ENCODE data around the gene GARS1.
"Not testable (repeated sequence)": the region's sequence is repeated elsewhere in the genome, so short reads cannot be mapped to it uniquely, and the experiment has no call there.

GARS1 gene

DNA sequence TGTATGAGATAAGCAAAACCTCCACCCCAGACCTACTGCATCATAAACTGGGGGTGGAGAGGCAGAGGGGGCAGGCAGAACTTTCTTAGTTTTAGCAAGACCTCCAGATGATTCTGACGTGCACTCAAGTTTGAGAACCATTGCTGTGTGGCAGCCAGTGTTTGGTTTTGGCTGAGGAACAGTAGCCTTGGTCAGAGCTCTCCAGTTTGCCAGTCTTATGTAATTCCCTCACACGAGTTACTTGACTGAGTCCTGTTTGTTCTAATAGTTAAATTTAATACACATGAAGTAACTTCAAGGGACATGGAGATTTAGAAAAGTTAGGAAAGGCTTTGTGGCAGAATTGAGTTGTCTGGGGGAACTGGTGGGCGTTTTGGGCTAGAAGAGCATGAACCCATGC, 38.5 kb downstream of the GARS1 start:
- DNase-seq = no peak

DNA sequence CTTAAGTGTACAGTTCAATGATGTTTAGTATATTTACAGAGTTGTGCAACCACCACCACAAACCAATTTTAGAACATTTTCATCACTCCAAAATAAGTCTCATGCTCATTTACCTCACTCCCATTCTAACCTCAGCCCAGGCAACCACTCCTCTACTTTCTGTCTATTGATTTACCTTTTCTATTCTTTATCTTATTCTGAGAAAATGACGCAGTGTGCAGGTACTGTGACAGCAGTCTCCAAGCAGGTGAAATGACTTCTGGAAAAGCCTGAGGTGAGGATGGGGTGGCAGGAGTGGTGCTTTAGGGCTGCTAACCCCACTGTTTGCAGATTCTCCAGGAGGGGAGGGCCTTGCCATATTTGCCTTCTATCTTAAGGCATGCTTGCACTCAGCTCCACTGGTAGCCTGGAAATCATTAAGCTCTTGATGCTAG, 39.5 kb downstream of the GARS1 start:
- no peak for DNase-seq

DNA sequence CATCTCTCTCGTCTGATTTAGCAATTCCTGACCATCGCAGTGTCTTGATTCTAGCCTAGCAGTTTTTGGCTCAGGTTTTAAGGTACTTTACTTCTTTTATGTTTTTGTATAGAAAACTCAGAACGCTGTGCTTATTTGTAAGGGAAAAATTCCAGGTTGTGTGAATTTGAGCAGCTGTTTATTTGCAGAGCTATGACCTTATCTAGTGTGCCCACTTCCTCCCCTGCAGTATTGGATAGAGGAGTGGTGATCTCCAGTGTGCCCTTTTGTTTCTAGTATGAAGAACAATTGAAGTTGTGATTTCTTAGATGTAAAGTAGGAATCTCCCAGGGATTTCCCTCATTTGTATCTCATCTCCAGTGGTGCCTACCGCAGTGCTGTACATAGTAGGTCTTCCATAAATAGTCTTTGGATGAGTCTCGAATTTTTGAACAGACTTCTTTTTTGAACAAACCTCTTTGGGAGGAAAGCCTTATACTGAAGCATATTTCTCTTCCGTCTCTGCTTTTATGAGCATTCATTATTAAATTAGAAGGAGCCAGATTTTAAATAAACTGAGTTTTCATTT, 40.0 kb downstream of the GARS1 start:
- no peak for DNase-seq

DNA sequence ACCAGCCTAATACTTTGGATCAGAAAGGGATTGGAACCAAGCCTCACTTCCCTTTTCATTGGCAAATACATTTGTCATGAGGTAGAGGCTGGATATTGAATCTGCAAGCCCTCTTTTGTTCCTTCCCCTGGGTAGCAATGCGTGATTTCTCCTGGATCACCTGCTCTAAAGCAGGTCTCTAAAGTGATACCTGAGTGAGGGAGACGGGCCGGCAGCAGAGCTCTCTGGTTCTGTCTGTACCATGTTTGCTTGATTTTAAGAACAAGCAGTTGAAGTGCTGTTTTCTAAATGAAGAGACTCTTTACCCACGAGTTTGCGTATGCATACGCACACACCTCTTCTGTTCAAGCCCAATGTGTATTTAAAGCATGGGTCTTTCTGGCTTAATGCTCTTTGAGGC, 41.1 kb downstream of the GARS1 start:
- DNase-seq = no peak

DNA sequence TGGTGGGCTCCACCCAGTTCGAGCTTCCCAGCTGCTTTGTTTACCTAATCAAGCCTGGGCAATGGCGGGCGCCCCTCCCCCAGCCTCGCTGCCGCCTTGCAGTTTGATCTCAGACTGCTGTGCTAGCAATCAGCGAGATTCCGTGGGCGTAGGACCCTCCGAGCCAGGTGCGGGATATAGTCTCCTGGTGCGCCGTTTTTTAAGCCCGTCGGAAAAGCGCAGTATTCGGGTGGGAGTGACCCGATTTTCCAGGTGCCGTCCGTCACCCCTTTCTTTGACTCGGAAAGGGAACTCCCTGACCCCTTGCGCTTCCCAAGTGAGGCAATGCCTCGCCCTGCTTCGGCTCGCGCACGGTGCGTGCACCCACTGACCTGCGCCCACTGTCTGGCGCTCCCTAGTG, 47.6 kb downstream of the GARS1 start:
- not testable (repeated sequence) for DNase-seq

DNA sequence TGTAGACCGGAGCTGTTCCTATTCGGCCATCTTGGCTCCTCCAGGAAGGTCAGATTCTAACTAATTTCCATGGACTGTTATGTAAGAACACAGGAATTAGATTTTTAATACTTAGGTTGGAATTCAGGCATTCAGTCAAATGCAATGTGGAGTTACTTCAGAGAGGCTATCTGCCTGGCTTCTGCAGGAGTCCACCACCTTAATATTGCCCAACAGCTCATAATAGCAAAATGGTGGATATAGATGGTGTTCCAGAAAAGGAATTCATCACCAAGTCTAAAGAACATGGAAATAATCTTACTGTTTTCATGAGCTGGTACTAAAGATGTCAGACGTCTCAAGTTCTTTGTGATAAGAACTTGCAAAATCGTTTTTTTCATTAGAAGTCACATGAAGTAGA, 48.1 kb downstream of the GARS1 start:
- DNase-seq = no peak

DNA sequence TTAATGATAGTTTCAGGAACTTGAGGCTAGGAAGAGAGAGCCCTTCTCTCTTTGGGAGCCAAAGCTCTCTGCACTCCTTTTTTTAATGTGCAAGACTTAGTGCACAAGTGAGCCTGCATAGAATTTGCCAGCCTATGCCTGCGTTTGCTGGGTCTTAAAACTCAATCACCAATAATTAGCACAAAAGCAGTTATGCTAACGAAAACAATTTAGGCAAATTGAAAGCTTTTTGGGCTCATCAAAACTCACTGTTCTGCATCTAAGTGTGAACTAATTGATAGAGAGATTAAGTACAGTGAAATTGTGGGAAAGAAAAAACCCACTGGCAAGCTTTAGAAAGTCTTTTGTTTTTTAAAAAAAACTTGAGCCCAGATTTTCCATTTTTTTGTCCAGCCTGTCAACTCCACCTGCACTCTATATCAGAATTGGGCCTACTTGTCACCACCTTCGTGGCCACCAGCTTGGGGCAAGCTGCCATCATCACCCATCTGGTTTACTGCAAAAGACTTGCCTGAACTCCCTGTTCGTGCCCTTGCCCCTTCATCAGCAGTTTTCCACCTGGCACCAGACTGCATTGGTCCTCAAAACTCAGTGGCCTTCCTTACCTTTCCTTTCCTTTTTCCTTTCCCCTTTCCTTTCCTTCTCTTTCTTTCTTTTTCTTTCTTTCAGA, 49.7 kb downstream of the GARS1 start:
- no peak for DNase-seq

DNA sequence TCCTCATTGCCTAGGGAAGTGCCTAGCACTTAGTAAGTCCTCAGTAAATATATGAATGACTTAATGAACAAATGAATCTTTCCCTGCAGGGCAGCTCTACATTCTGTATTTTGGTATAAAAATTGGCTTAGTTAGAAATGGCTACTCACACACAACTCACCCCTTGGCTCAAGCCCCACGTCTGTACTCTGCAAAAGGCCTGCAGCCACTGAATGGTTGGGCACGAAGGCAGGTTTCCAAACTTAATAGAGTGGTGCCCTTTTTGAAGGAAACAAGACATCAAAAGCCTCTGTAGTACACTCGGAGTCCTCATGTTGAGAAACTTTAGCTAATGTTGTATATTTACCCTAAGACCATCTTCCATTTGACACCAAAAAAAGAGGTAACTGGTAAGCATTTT, 51.0 kb downstream of the GARS1 start:
- no peak for DNase-seq

DNA sequence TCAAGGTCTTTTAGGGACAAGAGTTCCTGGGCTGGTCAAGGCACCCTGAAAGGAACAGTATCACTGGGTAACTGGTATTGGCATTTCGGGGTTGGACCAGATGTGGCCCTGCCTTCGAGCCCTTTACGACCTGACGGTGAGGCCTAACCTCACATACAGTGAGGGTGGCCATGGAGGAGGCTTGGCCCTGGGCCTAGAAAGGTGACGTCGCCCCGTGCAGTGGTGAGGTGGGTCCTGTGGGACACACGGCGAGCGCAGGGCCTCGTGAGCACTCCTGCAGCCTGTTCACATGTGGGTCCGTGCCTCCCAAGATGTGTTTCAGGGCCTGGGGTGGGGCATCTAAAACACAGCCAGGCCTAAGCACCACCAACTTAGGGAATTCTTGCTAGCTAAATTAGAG, 51.5 kb downstream of the GARS1 start:
- DNase-seq = no peak

DNA sequence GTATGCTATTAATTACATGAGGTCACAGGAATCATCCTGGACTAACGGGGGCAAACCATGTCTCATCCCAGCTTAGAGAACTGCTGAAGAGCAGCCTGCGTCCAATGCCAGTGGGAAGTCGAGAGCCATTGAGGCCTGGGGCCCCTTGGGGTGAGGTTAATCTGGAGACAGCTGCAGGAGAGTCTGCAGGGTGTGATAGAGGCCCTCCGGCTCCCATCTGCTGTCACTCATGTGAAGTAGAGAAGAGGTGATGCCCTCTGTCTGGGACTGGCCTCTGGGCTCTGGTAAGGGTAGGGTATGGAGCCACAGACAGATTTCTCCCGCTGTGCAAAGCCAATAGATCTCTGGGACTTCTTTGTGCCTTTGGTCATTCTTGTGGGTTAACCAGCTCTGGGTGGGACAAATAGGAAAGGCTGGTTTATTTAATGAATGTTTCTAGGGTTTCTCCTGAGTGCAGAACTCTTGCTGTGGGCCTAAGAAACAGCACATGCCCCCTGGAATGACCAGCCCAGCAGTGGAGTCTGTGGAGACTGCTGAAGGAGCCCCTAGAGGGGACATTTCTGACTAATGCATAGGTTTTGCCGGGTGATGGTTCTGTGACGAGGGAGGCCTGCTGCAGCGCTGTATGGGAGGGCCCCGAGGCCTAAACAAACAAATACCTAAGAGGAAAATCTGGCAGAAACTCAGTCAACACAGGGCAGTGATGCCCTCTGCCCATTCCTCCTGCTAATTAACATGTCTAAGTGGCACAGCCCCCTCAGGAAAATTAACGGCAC, 53.1 kb downstream of the GARS1 start:
- peak; percentile 7 for DNase-seq

DNA sequence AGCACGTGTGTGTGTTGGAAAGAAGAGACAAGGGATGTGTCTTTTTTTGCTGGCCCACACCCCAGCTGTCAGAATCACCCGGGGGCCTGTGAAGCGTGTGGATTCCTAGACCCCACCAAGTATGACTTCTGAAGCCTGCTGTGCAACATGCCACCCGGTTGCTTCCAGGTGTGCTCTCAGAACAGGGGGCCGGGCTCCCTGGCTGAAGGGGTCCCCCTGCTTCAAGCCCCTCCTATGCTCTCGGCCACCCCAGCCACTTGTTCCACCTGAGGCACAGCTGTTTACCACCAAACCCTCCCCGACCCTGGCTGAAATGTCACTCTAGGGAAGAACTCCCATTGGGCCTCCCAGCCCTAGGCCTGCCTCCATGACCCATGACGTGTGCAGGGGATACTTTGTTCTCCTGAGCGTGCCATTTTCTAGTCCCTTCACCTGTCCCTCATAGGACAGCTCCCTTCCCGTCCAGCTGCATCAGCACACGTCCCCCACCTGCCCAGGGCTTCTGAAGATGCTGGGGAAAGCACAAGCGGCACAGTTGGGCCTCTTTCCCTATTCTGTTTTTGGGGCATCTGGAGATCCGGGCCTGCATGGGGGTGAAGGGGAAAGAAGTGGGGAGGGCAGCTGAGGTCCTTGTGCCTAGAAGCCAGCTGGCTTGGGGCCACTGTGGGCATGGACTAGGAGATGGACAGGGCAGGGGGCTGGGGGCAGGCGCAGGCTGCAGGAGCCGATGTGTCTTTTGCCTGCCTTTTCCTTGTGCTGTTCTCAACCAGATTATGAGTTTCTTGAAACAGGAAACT, 54.3 kb downstream of the GARS1 start:
- no peak for DNase-seq

DNA sequence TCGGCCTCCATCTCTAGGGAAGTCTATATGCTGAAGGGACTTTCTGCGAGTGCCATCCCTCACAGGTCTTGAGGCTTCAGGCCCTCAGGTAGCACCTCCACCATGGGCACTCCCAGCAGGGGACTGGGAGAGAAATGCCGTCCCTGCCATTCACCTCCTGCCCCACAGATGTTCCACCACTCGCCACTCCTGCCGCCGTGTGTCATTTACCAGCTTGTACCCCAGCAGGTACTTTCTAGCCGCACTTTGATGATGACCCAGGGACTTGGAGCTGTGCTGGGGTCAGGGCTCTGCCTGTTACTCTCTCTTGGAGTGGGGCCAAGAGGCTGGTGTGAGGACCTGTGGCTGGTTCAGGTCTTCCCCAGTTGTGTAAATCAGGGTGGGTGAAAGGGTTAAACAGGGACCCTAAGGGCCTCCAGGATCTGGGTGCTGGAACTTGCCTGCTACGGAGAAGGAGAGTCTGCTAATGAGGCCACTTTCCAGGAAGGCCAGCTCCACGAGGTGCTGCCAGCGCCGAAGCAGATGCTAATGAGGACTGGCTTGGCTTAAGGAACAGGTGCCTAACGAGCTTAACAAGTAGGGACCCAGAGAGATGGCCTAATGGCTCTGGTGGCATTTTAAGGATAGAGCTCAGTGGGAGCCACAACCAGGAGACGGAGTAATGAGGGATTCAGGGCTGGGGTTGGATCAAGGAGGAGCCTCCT, 55.2 kb downstream of the GARS1 start:
- no peak for DNase-seq

DNA sequence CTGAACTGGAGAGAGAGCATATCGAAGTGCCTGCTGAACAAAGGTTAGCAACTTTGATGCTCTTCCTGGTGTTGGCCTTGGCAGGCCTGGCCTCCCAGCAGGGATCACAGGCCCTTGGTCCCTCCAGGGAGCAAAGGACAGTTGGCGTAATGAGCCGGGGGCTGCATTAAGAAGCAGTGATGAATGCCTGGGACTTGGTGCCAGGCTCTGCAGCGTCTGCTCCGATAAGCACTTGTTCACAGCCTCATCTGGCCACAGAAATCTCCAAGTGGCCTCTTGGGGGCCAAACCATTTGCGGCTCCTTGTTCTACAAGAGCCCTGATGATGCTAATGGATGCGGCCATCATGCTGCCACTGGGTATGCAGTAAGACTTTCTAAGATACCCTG, 55.7 kb downstream of the GARS1 start:
- DNase-seq = no peak

DNA sequence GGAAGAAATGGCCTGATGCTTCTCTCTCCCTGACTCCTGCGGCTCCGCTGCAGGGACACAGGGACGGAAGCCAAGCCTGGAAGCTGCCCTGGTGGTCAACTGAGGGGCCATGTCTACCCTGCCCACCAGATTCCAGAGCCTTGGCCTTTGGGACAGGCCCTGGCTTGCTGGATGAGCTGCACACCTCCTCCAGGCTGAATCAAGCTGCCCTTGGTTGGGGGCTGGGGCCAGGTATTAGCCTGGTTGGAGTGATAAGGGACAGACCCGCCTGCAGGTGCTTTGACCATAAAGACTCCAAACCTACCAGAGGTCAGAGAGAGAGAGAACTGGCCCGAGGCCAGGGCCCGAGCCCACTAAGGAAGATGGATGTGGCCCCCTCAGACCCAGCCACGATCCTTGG, 57.5 kb downstream of the GARS1 start:
- DNase-seq = no peak

DNA sequence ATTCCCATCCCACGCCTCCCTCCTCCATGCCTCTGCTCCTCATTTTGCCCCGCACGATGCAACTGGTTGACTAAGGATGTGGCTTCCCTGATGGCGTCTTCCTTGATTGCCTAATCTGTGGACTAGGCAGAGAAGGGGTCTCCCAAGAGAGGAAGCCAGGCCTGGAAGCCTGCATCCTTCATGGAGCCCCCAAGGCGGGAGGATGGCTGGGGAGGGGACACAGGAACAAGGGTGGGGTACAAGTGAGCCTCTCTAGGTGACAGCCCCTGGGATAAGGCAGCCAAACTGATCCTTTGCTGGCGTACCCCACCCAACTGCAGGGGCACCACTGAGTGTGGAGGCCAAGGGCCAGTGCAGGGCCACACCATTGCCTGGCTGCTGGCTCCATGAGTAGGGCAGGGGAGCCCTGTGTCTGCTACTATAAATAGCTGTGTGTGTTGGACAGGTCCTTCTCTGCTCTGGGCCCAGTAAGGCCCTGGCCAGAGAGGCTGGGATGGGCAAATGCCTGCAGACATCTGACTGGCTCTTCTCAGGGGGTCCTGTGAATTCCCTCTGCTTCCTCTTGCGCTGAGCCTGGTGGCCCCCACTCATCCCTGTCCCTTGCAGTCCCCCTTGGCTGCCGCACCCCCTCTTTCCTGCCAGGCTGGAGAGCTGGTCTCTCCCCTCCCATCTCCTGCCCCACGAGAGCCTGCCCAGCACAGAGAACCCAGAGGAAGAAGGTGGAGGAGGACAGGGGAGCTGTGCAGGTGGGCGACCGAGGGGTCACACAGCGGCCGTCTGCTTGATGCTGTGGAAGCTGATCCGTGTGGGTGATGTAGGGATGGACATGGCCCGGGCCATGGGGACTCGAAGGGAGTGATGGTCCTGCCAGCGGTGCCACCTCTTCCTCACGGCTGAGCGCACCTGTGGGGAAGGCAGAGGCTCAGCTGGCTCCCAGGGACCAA, 58.3 kb downstream of the GARS1 start:
- DNase-seq = no peak

DNA sequence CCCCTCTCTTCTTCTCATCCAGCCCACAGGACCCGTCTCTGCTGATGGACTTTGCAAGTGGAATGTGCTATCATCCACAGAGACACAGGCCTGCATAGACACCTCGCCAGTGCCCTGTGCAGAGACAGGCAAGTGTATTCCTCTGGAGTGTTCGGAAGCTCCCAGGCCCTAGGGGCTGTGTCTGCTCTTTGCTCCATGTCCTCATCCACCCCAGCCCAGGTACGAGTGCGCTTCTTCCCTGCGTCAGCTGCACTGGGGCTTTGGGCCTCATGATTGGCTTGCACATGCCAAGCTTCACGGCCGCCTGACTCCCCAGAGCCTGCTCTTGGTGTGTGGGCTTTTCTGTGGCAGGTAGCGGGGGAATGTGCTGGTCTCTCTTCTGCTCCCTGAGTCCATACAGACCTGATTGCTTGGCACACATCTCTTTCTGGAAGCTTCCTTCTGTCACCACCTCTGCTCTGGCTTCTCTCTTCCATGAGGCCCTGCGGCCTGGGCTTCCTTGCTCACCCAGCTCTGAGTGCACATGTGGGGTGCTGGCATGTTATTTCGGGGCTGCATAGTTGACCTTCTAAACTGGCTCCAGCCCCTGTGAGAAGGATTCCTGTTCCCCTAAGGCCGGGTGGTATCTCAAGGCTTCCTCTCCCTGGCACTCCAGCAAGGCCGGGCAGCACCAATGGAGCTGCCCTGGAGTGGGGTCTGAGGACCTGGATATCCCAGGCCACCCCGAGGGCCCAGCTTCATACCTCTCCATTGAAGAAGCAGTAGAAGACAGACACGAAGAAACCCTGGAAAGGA, 59.8 kb downstream of the GARS1 start:
- DNase-seq = no peak

DNA sequence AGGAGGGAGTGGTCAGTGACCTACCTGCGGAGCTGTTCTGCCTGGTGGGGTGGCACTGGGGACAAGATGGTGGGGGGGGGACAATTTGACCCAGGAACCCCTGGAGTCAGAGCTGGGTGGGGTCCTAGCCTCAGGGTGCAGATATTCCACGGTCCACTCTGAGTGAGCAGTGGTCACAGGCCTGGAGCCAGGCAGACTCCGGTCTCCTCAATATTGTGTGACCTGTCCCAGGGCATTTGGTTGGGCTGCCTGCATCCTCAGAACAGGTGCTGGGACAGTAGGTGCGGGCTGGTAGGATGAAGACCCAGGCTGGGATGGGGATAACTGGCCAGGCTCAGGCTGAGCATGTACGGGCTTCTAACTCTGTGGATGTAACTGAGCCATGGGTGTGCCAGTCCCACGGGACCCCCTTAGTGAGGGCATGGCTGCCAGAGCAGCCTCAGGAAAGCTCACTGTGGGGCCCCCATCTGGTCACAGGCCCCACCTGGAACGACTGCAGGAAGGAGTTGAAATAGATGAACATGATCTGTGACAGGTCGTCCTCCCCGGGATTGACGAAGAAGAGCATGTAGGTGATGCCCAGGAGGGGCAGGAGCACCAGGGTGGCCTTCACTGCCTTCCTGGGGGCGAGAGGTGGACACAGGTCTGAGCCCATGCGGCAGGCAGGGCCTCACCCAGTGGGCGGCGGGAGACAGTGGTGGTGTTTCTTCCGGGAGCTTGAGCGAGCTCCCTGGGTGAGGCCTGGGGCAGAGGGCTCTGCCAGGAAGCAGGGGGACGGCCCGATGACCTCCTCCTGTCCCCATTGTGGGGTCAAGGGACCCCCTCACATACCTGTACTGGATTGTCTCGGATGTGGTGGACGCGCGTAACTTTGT, 60.7 kb downstream of the GARS1 start:
- DNase-seq = no peak

DNA sequence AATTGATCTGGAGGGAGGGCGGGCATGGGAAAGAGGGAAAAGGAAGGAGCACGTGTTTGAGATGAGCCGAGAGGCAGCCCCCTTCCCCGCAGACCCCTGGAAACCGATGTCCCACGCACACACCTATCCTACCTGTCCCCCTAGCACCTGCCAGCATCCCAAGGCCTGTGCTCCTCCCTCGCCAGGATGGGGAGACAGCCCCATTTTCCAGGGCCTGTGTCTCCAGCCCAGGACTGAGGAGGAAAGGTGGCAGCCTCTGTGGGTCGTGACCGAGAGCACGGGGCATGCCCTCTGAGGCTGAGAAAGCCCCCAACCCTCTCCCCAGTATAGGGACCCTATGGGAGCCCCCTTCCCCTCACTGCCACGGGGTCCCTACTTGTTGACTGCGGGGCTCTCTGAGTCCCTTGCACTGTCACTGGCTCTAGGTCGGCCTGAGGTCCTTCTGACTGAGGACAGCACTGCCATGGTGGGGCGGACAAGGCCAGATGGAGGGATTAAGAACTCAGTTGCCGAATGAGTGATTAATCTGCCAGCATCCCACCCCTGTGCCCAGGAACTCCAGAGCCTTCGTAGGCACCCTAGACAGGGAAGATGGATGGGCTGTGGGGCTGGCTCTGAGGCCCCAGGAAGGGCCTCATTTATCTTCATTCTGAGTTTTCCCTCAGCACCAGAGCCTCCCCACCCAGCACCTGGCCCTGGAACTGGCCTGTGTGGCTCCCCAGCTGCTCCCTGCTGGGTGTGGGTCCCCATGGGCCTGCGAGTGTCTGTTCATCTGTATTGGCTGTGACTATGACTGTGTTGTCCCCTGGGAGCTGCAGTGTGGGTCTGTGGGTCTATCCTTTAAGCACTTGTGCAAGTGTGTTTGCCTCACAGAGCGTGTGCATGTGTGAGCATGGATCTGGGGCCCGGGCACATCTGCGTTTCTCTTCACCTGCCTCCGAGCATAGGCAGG, 61.6 kb downstream of the GARS1 start:
- no peak for DNase-seq

DNA sequence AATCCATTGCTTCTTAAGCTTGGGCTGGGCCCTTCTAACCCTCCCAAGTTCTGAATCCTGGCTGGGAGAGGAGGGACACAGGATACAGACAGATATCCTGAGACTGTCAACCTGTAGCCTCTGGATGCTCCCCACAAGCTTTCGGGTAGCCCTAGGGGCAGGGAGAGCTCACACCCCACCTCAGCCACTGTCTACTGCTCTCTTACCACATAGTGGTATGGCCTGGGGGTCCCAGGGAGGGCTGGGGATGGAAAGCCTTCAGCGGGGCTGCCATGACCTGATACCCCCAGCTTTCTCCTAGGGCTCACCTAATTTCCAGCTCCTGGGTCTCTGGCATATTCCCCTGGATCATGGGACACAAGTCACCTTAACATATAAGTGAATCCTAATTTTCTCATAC, 62.5 kb downstream of the GARS1 start:
- DNase-seq = no peak

Data from NCI-H1105 treated with DMSO at 0.1 percent for 48 hours (cell line).